Transverse colon (tissue), 4 donors: ENCODE data around the gene NUP62. TPM values are rescaled to one million over a fixed set of nuclear protein-coding genes. Genes with fewer than 3 reads are reported as not detected.

ENCODE experiments used
- DNase-seq: peaks from one replicate; pipeline ENCODE4 v3.0.0-alpha.2; 2019
- H3K27ac ChIP-seq, 4 donors: fragments of 200-600 bp; sonication (generic); 2 replicates each; pipeline ENCODE4 v1.5.1; 2016 to 2018; ENCODE audit warnings: inconsistent platforms in 4 of 4
- H3K27me3 ChIP-seq: fragments of 200-600 bp; sonication (generic); 2 replicates; pipeline ENCODE4 v1.5.1; 2017; ENCODE audit warnings: inconsistent platforms
- H3K36me3 ChIP-seq, 4 donors: fragments of 200-600 bp; sonication (generic); 2 replicates each; pipeline ENCODE4 v1.5.1; 2017 to 2019; ENCODE audit warnings: inconsistent platforms in 4 of 4
- H3K4me1 ChIP-seq, 4 donors: fragments of 200-600 bp; sonication (generic); 2 replicates each; pipeline ENCODE4 v1.5.1; 2017 to 2020; ENCODE audit warnings: inconsistent platforms in 4 of 4
- H3K4me3 ChIP-seq, 4 donors: fragments of 200-600 bp; sonication (generic); 1 replicate in 1 of 4; 2 replicates in 3 of 4; pipeline versions ENCODE4 v1.5.1 to v1.6.1; 2017 to 2019; ENCODE audit warnings: inconsistent platforms in 4 of 4
- H3K9me3 ChIP-seq, 2 donors: fragments of 200-600 bp; sonication (generic); 2 replicates each; pipeline ENCODE4 v1.5.1; 2017 to 2019; ENCODE audit warnings: inconsistent platforms in 2 of 2
- EP300 ChIP-seq: sonication (generic); formaldehyde crosslinking; IDR thresholded peaks from one replicate; pipeline ENCODE4 v1.6.1; 2017; ENCODE audit warnings: antibody characterized with exemption, low read depth
- POLR2A ChIP-seq: fragments of 450-650 bp; IDR thresholded peaks from one replicate; pipeline ENCODE4 v1.6.1; 2016; ENCODE audit warnings: antibody characterized with exemption, mild to moderate bottlenecking, moderate library complexity
- POLR2AphosphoS5 ChIP-seq, 3 donors: sonication (generic); formaldehyde crosslinking; IDR thresholded peaks; one replicate each; pipeline ENCODE4 v1.6.1; 2016; ENCODE audit warnings: antibody characterized with exemption in 3 of 3
- WGBS, 2 donors: methylation state at CpG; one replicate each; pipeline ENCODE4 v1.1.5; 2018; ENCODE audit warnings: low coverage in 1 of 2; 5-methylcytosine and 5-hydroxymethylcytosine counted together
- in situ Hi-C, 4 donors: fragments of 200-750 bp; cut with MboI; loops; one replicate each; pipeline versions ENCODE4 v1.15.0 to v1.15.1; 2017; ENCODE audit warnings: low sequenced_read_pairs in 3 of 4, low pct_ligation_motif_present in 1 of 4, low pct_unique_long_range_greater_than_20kb in 1 of 4
- intact Hi-C: fragments of 100-400 bp; cut with DNase I; formaldehyde crosslinking; loops from one replicate; pipeline ENCODE4 v1.15.1; 2023; ENCODE audit warnings: low total_unique reads
- total RNA-seq, 4 donors: library from RNA; depleted of rRNA; stranded (reverse); fragments of >200 nt; gene quantifications; one replicate each; pipeline ENCODE4 v1.1.0, GENCODE V29; 2016
- TF ChIP-seq, protein P1 (sequence below), 5 experiments: fragments of 200-600 bp in 3 of 5; fragments of 450-650 bp in 2 of 5; sonication (generic) in 3 of 5; IDR thresholded peaks; 1 replicate in 2 of 5; 2 replicates in 3 of 5; pipeline ENCODE4 v1.5.1; 2016 to 2017; ENCODE audit warnings: antibody characterized with exemption in 5 of 5, inconsistent platforms in 3 of 5, mild to moderate bottlenecking in 2 of 5, moderate library complexity in 1 of 5

The NUP62 gene
- total RNA-seq, 4 donors from 2014 or later: 30.3 to 136 (median 32.6) TPM

DNA sequence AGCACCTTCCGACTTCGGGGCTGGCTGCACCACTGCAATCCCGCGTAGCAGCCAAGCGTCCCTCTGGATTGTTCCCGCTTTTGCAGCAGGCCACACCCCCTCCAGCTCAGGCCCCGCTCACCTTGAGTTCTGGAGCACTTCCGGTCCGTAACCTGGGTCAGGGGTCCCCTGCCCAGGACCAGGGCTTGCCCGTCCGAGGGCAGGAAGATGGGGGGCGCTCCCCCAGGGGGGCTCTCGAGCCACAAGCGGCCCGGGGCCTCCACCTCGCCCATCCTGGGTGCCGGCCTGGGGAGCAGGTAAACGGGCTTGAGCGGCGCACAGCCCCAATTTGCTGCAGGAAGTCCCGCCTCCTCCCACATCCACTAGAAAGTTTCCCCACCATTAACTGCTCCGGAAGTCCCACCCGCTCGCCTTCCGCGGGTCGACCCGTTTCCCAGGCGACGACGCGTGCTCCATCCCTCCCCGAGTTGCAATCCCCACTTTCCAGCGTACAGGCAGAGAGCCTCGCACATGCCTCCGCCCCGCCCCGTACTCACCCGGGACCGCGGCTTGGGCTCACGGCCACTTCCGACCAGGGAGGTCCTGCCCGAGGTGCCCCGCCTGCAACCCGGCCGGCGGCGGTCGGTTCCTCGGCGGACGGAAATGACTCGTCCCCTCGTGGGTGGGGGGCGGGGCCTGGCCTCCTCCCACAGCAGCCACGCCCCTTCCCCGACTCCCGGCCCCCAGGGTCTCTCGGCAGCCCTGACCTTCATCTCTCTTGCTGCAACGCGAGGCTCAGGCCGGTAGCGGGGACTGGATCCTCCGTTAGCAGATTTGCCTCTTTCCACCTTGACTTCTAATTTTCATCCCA, 62.1 kb downstream of the NUP62 start, which contains the start of gene PNKP:
Gene PNKP (minus strand): TSS at position 644 of the 850 bp plus-strand sequence. CDS start 372 bp downstream, at position 272.
- Histone ChIP-seq H3K36me3 (no peaks in the 10 kb centered on the region), H3K4me3 (peak within 1 kb of the TSS; percentile 60 to 90 (median 78)), H3K9me3 (no peaks in the 10 kb centered on the region), H3K4me1 (peaks cover 25 to 51% (median 43%) of the 10 kb centered on the region in 4 donors), H3K27ac (peak within 1 kb of the TSS; percentile 90 to 96 (median 94)), H3K27me3 (no peaks in the 10 kb centered on the region)
- 0% methylated on average over 5 to 52 of the region's 65 CpGs for WGBS, 2 donors
- in situ Hi-C loops: loop anchor here in 1 of 4 donors (10.0 to 25.0 kb wide), 2 partner anchors 52 to 380 kb away; partner anchors contain the start of genes FUZ, MED25, RPL13A and RPS11
- TF ChIP-seq EP300 (no peak), POLR2AphosphoS5 (IDR thresholded peaks at IDR 0.05) (peak; percentile 73 to 93 (median 91)), POLR2A (peak; percentile 77)
- TF ChIP-seq, protein P1, sequence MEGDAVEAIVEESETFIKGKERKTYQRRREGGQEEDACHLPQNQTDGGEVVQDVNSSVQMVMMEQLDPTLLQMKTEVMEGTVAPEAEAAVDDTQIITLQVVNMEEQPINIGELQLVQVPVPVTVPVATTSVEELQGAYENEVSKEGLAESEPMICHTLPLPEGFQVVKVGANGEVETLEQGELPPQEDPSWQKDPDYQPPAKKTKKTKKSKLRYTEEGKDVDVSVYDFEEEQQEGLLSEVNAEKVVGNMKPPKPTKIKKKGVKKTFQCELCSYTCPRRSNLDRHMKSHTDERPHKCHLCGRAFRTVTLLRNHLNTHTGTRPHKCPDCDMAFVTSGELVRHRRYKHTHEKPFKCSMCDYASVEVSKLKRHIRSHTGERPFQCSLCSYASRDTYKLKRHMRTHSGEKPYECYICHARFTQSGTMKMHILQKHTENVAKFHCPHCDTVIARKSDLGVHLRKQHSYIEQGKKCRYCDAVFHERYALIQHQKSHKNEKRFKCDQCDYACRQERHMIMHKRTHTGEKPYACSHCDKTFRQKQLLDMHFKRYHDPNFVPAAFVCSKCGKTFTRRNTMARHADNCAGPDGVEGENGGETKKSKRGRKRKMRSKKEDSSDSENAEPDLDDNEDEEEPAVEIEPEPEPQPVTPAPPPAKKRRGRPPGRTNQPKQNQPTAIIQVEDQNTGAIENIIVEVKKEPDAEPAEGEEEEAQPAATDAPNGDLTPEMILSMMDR (IDR thresholded peaks at IDR 0.05): no peak
- peak; percentile 92 for DNase-seq
- intact Hi-C loops: no loop called here

DNA sequence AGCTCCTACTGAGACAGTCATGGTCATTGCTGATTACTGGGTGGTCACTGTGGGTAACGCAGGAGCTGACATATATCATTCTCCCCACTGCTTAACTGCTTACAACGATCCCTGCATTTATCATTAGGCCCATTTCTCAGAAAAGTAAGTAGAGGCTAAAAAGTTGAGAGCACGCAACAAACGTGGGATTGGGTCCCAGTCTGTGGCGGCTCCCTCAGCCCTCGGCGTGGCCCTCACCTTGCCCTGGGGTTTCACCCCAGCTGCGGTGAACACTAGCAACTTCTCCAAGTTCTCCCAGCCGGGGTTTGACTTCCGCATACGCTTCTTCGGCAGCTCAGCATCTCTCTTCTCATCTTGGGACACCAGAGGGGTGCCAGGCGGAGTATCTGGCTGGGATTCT, 64.4 kb downstream of the NUP62 start:
- Histone ChIP-seq H3K27me3 (no peaks in the 10 kb centered on the region), H3K4me1 (peaks cover 16 to 50% (median 42%) of the 10 kb centered on the region in 4 donors), H3K27ac (peak overlapping the region in 3 of 4 donors; percentile 90 to 96 (median 93)), H3K4me3 (no peak overlapping the region), H3K9me3 (no peaks in the 10 kb centered on the region), H3K36me3 (peaks cover 0 to 2% (median 0%) of the 10 kb centered on the region in 4 donors)
- in situ Hi-C loops (loop anchor here in 1 of 4 donors (10.0 to 25.0 kb wide), 2 partner anchors 50 to 378 kb away; partner anchors contain the start of genes FUZ, MED25, RPL13A and RPS11), intact Hi-C loops (no loop called here)
- TF ChIP-seq EP300: no peak
- no peak for TF ChIP-seq POLR2A
- TF ChIP-seq POLR2AphosphoS5 (IDR thresholded peaks at IDR 0.05): no peak
- TF ChIP-seq, protein P1 (IDR thresholded peaks at IDR 0.05): no peak
- DNase-seq: no peak
- WGBS, 2 donors: 91% methylated on average over 13 of the region's 13 CpGs; no CpG with 5 or more reads in 1 of the 2 donors

DNA sequence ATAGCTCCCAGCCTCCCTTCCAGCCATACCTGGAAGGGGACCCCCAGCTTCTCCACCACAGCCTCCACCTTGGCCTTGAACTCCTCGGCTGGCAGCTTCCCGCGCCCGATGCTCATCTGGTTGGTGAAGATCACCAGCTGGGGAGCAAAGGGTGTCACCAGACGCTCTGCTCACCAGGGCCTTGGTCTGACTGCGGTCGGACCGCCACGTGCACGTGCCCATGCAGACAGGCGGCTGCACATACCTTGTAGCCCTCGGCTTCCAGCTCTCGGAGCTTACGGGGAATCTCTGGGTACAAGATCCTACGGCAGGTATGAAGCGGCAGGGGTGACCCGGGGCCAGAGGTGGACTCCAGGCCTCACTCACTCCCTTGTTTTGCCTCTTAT, 65.4 kb downstream of the NUP62 start:
- TF ChIP-seq, protein P1 (IDR thresholded peaks at IDR 0.05): no peak
- TF ChIP-seq POLR2A: no peak
- TF ChIP-seq POLR2AphosphoS5 (IDR thresholded peaks at IDR 0.05): no peak
- no peak for TF ChIP-seq EP300
- H3K4me1 ChIP-seq: peaks cover 14 to 46% (median 38%) of the 10 kb centered on the region in 4 donors
- WGBS, 2 donors: 95% methylated on average over 17 of the region's 17 CpGs; no CpG with 5 or more reads in 1 of the 2 donors
- H3K4me3 ChIP-seq: no peak overlapping the region
- no peak for DNase-seq
- no peaks in the 10 kb centered on the region for H3K9me3 ChIP-seq
- intact Hi-C loops: no loop called here
- H3K27me3 ChIP-seq: no peaks in the 10 kb centered on the region
- in situ Hi-C loops: loop anchor here in 1 of 4 donors (10.0 to 25.0 kb wide), 2 partner anchors 49 to 377 kb away; partner anchors contain the start of genes FUZ, MED25, RPL13A and RPS11
- peaks cover 0 to 5% (median 0%) of the 10 kb centered on the region in 4 donors for H3K36me3 ChIP-seq
- no peak overlapping the region for H3K27ac ChIP-seq
